ENCODE data around the gene COQ8A. TPM values are rescaled to one million over a fixed set of nuclear protein-coding genes. Genes with fewer than 3 reads are reported as not detected.

Gene COQ8A
- total and polyA plus RNA-seq, 10 of the 15 experiments (the other 5 are each of a cell fraction or from before 2014, with no cell fraction given): 0.72 to 24.8 (median 12.1) TPM

DNA sequence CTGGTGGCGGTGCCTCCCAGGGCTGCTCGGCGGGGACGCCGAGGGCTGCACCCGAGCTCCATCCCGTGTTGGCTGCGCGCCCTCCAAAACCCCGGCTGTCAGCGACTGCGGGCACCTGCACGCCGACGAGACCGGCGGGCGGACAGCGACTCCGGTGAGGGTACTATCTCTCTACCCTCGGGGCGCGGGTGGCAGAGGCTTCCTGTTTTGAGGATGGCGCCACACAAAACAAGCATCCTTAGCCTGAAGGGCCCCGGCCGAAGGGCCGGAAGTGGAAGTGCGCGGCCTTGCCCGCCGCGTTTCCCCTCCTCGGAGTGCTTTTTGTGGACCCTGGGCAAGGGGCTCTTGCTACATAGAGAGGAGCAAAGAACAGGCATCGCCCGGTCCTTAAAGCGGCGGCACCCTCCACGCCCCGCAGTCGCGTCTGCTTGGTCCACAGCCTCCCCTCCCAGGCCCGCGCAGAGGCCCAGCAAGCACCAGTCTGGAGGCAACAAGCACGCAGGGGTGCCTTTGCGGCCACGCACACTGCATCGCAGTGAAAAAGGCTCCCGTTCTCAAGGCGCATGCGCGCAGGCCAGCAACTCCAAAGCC is 561 bp upstream of the COQ8A start (continued):
- peak; percentile 44 for TF ChIP-seq DPF2 (IDR thresholded peaks at IDR 0.05)
- TF ChIP-seq, protein P1, sequence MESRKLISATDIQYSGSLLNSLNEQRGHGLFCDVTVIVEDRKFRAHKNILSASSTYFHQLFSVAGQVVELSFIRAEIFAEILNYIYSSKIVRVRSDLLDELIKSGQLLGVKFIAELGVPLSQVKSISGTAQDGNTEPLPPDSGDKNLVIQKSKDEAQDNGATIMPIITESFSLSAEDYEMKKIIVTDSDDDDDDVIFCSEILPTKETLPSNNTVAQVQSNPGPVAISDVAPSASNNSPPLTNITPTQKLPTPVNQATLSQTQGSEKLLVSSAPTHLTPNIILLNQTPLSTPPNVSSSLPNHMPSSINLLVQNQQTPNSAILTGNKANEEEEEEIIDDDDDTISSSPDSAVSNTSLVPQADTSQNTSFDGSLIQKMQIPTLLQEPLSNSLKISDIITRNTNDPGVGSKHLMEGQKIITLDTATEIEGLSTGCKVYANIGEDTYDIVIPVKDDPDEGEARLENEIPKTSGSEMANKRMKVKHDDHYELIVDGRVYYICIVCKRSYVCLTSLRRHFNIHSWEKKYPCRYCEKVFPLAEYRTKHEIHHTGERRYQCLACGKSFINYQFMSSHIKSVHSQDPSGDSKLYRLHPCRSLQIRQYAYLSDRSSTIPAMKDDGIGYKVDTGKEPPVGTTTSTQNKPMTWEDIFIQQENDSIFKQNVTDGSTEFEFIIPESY (IDR thresholded peaks at IDR 0.05): no peak
- no peak for TF ChIP-seq BRCA1 (IDR thresholded peaks at IDR 0.05; ENCODE audit: low read depth, low read length)
- TF ChIP-seq NFIC (IDR thresholded peaks at IDR 0.05; ENCODE audit: low read depth, low read length): no peak; the same call in 1 of the 2 replicates
- TF ChIP-seq POU2F2 (IDR thresholded peaks at IDR 0.05; ENCODE audit: borderline replicate concordance, low read depth, low read length): peak; percentile 76
- TF ChIP-seq, protein P2, sequence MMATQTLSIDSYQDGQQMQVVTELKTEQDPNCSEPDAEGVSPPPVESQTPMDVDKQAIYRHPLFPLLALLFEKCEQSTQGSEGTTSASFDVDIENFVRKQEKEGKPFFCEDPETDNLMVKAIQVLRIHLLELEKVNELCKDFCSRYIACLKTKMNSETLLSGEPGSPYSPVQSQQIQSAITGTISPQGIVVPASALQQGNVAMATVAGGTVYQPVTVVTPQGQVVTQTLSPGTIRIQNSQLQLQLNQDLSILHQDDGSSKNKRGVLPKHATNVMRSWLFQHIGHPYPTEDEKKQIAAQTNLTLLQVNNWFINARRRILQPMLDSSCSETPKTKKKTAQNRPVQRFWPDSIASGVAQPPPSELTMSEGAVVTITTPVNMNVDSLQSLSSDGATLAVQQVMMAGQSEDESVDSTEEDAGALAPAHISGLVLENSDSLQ (IDR thresholded peaks at IDR 0.05): no peak
- no peak for TF ChIP-seq ZZZ3 (IDR thresholded peaks at IDR 0.05; ENCODE audit: control insufficient read depth, insufficient read length, low read depth)
- TF ChIP-seq RUNX3 (IDR thresholded peaks at IDR 0.05; ENCODE audit: low read length): no peak; the same call in 1 of the 2 replicates
- TF ChIP-seq CBX3 (IDR thresholded peaks at IDR 0.05; ENCODE audit: borderline replicate concordance, low read depth): no peak
- no peak for TF ChIP-seq TCF12 (IDR thresholded peaks at IDR 0.05; ENCODE audit: low read depth, low read length)
- peak; percentile 37; the same call in 1 of the 2 replicates for TF ChIP-seq TCF3 (IDR thresholded peaks at IDR 0.05; ENCODE audit: borderline replicate concordance, insufficient read depth, low read depth, low read length)
- TF ChIP-seq TARDBP (IDR thresholded peaks at IDR 0.05; ENCODE audit: borderline replicate concordance): peak; percentile 80; the same call in 1 of the 2 replicates
- no peak for TF ChIP-seq CHD1 (IDR thresholded peaks at IDR 0.05; ENCODE audit: low read depth, low read length)
- no peak for TF ChIP-seq PAX8 (IDR thresholded peaks at IDR 0.05)
- no peak for TF ChIP-seq ATF7 (IDR thresholded peaks at IDR 0.05; ENCODE audit: low read depth)
- TF ChIP-seq, protein P3, sequence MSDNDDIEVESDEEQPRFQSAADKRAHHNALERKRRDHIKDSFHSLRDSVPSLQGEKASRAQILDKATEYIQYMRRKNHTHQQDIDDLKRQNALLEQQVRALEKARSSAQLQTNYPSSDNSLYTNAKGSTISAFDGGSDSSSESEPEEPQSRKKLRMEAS (IDR thresholded peaks at IDR 0.05; ENCODE audit: low read depth, low read length): no peak
- no peak for TF ChIP-seq NR2C2 (IDR thresholded peaks at IDR 0.05; ENCODE audit: borderline replicate concordance, control insufficient read depth, insufficient read length, low read depth)
- TF ChIP-seq SREBF2 (IDR thresholded peaks at IDR 0.05; ENCODE audit: low read length): no peak
- peak; percentile 97 for TF ChIP-seq POLR2AphosphoS5 (IDR thresholded peaks at IDR 0.05; ENCODE audit: low read length)
- TF ChIP-seq BMI1 (IDR thresholded peaks at IDR 0.05; ENCODE audit: borderline replicate concordance): no peak
- TF ChIP-seq SMC3 (IDR thresholded peaks at IDR 0.05; ENCODE audit: borderline replicate concordance, low read length): no peak
- TF ChIP-seq BHLHE40 (IDR thresholded peaks at IDR 0.05; ENCODE audit: borderline replicate concordance in 1 of 2, low read depth in 2 of 2, low read length in 1 of 2): peak in 1 of 2 experiments; percentile 16; a peak in 1 of 4 replicates
- TF ChIP-seq, protein P4, sequence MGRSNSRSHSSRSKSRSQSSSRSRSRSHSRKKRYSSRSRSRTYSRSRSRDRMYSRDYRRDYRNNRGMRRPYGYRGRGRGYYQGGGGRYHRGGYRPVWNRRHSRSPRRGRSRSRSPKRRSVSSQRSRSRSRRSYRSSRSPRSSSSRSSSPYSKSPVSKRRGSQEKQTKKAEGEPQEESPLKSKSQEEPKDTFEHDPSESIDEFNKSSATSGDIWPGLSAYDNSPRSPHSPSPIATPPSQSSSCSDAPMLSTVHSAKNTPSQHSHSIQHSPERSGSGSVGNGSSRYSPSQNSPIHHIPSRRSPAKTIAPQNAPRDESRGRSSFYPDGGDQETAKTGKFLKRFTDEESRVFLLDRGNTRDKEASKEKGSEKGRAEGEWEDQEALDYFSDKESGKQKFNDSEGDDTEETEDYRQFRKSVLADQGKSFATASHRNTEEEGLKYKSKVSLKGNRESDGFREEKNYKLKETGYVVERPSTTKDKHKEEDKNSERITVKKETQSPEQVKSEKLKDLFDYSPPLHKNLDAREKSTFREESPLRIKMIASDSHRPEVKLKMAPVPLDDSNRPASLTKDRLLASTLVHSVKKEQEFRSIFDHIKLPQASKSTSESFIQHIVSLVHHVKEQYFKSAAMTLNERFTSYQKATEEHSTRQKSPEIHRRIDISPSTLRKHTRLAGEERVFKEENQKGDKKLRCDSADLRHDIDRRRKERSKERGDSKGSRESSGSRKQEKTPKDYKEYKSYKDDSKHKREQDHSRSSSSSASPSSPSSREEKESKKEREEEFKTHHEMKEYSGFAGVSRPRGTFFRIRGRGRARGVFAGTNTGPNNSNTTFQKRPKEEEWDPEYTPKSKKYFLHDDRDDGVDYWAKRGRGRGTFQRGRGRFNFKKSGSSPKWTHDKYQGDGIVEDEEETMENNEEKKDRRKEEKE (IDR thresholded peaks at IDR 0.05): no peak
- no peak for TF ChIP-seq EP300 (IDR thresholded peaks at IDR 0.05; ENCODE audit: borderline replicate concordance in 1 of 2, control insufficient read depth in 1 of 2, low read depth in 2 of 2, low read length in 2 of 2)
- TF ChIP-seq GABPA (IDR thresholded peaks at IDR 0.05; ENCODE audit: low read depth): peak; percentile 71
- TF ChIP-seq JUND (IDR thresholded peaks at IDR 0.05; ENCODE audit: low read depth, low read length): no peak
- no peak for TF ChIP-seq EED (IDR thresholded peaks at IDR 0.05; ENCODE audit: low read depth)

All from GM12878 (cell line).